ENCODE results near the gene SP7.
A peak's percentile ranks its signal among the peaks of the same experiment; 100 is the strongest.

SP7 gene

GRCh38 chr12:53287741-53288216 lies 48.4 kb downstream of the SP7 start:
- peak; percentile 48 for DNase-seq (ENCODE audit: low spot score)
- TF ChIP-seq, protein P1, sequence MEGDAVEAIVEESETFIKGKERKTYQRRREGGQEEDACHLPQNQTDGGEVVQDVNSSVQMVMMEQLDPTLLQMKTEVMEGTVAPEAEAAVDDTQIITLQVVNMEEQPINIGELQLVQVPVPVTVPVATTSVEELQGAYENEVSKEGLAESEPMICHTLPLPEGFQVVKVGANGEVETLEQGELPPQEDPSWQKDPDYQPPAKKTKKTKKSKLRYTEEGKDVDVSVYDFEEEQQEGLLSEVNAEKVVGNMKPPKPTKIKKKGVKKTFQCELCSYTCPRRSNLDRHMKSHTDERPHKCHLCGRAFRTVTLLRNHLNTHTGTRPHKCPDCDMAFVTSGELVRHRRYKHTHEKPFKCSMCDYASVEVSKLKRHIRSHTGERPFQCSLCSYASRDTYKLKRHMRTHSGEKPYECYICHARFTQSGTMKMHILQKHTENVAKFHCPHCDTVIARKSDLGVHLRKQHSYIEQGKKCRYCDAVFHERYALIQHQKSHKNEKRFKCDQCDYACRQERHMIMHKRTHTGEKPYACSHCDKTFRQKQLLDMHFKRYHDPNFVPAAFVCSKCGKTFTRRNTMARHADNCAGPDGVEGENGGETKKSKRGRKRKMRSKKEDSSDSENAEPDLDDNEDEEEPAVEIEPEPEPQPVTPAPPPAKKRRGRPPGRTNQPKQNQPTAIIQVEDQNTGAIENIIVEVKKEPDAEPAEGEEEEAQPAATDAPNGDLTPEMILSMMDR (conservative IDR thresholded peaks at IDR 0.05; ENCODE audit: low read depth): peak; percentile 72
- ChIA-PET POLR2A (ENCODE audit: low non-redundant PET) (no interaction called here), CTCF (interaction anchor here (0.6 to 1.8 kb wide), 10 partner anchors 9 to 191 kb away, joined by 3 to 13 read pairs (median 4); no protein-coding TSS in a partner anchor)
- H3K27ac ChIP-seq: peak overlapping the region; percentile 44

GRCh38 chr12:53286448-53286847 lies 49.7 kb downstream of the SP7 start:
- CTCF ChIA-PET: interaction anchor here (0.6 to 1.7 kb wide), 4 partner anchors 19 to 204 kb away, joined by 3 to 13 read pairs (median 5); no protein-coding TSS in a partner anchor
- POLR2A ChIA-PET (ENCODE audit: low non-redundant PET): no interaction called here
- H3K27ac ChIP-seq: peak overlapping the region; percentile 44
- TF ChIP-seq, protein P1 (conservative IDR thresholded peaks at IDR 0.05; ENCODE audit: low read depth): no peak
- DNase-seq (ENCODE audit: low spot score): no peak

- H3K27ac ChIP-seq: no peak overlapping the region
- POLR2A ChIA-PET (ENCODE audit: low non-redundant PET): no interaction called here
- CTCF ChIA-PET: no interaction called here
- DNase-seq (ENCODE audit: low spot score): no peak
- TF ChIP-seq, protein P1 (conservative IDR thresholded peaks at IDR 0.05; ENCODE audit: low read depth): no peak
Observed at GRCh38 chr12:53279888-53280498, 56.2 kb downstream of the SP7 start.

DNA sequence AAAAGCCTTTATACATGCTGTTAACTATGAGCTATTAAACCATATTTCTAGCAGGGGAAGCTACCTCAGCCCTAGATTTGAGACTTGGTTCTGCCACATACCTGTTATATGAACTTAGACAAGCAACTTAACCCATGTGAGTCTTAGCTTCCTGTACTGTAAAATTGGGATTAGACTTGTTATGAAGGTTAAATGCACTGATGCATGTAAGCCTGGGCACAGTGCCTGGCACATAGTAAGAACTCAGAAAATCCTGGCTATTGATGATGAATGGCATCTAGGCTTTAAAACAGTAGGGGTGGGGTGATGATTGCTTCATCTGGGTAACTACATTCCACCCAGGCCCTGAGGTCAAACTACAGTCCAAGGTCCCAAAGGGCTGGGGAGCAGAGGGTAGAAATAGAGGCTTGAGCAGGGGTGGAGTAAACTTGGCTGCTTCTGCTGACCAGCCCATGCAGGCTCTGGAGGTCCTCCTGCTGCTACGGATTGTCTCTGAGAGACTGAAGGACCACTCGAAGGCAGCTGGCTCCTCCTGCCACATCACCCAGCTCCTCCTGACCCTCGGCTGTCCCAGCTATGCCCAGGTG lies 56.8 kb downstream of the SP7 start:
- CTCF ChIA-PET: interaction anchor here (1.0 kb wide), 1 partner anchor 9 kb away, joined by 3 read pairs; no protein-coding TSS in a partner anchor
- POLR2A ChIA-PET (ENCODE audit: low non-redundant PET): interaction anchor here (0.6 kb wide), 1 partner anchor 9 kb away, joined by 10 read pairs; no protein-coding TSS in a partner anchor
- DNase-seq (ENCODE audit: low spot score): no peak
- TF ChIP-seq, protein P1 (conservative IDR thresholded peaks at IDR 0.05; ENCODE audit: low read depth): no peak
- no peak overlapping the region for H3K27ac ChIP-seq

- TF ChIP-seq, protein P1 (conservative IDR thresholded peaks at IDR 0.05; ENCODE audit: low read depth): no peak
- ChIA-PET POLR2A (ENCODE audit: low non-redundant PET) (interaction anchor here (0.5 kb wide), 2 partner anchors 27 to 223 kb away, joined by 3 to 4 read pairs; partner anchors contain the start of gene TARBP2), CTCF (interaction anchor here (0.6 to 1.6 kb wide), 2 partner anchors 27 to 47 kb away, joined by 4 read pairs; a partner anchor contains a TSS)
- no peak overlapping the region for H3K27ac ChIP-seq
- DNase-seq (ENCODE audit: low spot score): no peak
Observed at GRCh38 chr12:53277981-53278380, 58.2 kb downstream of the SP7 start.

Data from RWPE1 (cell line).